BLaER1 (cell line): ENCODE measurements around the gene SATB2.
A peak's percentile ranks its signal among the peaks of the same experiment; 100 is the strongest.

Experiments used
- H3K27ac ChIP-seq: shearing (Covaris generic); formaldehyde crosslinking; 2 replicates; pipeline ENCODE4 v1.8.1; 2022
- H3K27me3 ChIP-seq: shearing (Covaris generic); formaldehyde crosslinking; 2 replicates; pipeline ENCODE4 v1.8.1; 2022
- H3K36me3 ChIP-seq: shearing (Covaris generic); formaldehyde crosslinking; 2 replicates; pipeline ENCODE4 v1.8.1; 2022
- H3K4me1 ChIP-seq: shearing (Covaris generic); formaldehyde crosslinking; 2 replicates; pipeline ENCODE4 v1.8.1; 2022
- H3K4me2 ChIP-seq: shearing (Covaris generic); formaldehyde crosslinking; 2 replicates; pipeline ENCODE4 v1.8.1; 2022
- H3K4me3 ChIP-seq: shearing (Covaris generic); formaldehyde crosslinking; 2 replicates; pipeline ENCODE4 v1.8.1; 2022
- H3K9ac ChIP-seq: shearing (Covaris generic); formaldehyde crosslinking; 2 replicates; pipeline ENCODE4 v1.8.1; 2022
- H3K9me3 ChIP-seq: shearing (Covaris generic); formaldehyde crosslinking; 2 replicates; pipeline ENCODE4 v1.8.1; 2022
- H4K20me1 ChIP-seq: shearing (Covaris generic); formaldehyde crosslinking; 2 replicates; pipeline ENCODE4 v1.8.1; 2022
- Cebpa-rat ChIP-seq: shearing (Covaris generic); IDR thresholded peaks from 2 replicates; pipeline ENCODE4 v1.8.1; 2022

Gene SATB2

DNA sequence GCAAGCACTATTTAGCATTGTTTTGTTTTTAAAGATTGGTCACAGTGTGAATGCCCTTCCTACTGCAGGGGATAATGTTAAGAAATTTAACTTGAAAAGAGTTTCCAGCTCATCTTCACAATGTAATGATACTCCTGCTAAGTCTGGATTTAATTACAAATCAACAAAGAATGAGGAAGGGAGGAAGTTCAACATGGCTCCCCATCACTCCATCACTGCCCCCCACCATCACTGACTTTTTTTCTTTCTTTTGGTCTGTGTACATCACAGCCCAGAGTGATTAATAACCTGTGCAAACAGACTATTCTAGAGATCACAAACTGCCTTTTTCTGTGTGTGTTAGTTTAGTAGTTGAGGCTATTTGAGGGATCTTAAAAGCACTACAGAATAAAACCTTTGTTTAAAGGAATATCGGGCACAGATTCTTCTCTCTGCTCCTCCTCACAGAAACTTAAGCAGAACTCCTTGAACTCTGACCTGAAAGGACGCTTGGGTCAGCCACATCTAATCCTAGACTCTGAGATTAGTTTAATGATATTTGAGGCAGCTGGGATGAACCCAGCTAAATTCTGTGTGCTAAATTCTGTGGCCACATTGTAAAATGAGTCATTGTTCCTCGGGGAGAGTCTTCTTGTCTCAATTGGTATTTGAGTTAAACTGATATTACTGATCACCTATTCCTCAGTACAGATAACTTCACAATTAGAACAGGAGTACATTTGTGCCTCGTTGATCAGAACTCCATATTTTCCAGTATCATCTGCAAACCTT, 47.8 kb downstream of the SATB2 start:
- no peaks in the 10 kb centered on the region for H3K4me1 ChIP-seq
- H3K36me3 ChIP-seq = no peaks in the 10 kb centered on the region
- no peaks in the 10 kb centered on the region for H4K20me1 ChIP-seq
- no peak for TF ChIP-seq Cebpa-rat
- H3K27ac ChIP-seq = no peak overlapping the region
- H3K27me3 ChIP-seq = no peaks in the 10 kb centered on the region
- H3K9me3 ChIP-seq = no peaks in the 10 kb centered on the region
- no peak overlapping the region for H3K9ac ChIP-seq
- H3K4me3 ChIP-seq = no peak overlapping the region
- no peak overlapping the region for H3K4me2 ChIP-seq

DNA sequence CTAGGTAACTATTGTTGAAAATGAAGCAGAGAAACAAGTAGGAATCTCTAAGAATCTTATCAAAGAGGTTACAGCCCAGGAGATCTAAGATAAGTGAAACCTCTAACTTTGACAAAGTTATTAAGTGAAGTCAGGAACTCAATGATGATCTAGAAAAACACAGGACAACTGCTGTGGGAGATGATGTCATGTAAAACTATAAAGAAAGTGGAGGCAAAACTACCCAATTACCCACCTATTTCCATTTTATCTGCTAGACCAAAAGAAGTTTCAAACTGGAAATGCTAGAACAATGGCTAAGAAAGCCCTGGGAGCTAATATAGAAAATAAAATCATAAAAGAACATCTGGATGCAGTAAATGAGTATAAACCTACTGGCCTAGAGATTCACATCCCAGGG, 50.3 kb downstream of the SATB2 start:
- Histone ChIP-seq H3K9me3 (no peaks in the 10 kb centered on the region), H3K27me3 (no peaks in the 10 kb centered on the region), H3K27ac (no peak overlapping the region), H3K36me3 (no peaks in the 10 kb centered on the region), H4K20me1 (no peaks in the 10 kb centered on the region), H3K9ac (no peak overlapping the region), H3K4me1 (no peaks in the 10 kb centered on the region), H3K4me2 (no peak overlapping the region), H3K4me3 (no peak overlapping the region)
- TF ChIP-seq Cebpa-rat = no peak

DNA sequence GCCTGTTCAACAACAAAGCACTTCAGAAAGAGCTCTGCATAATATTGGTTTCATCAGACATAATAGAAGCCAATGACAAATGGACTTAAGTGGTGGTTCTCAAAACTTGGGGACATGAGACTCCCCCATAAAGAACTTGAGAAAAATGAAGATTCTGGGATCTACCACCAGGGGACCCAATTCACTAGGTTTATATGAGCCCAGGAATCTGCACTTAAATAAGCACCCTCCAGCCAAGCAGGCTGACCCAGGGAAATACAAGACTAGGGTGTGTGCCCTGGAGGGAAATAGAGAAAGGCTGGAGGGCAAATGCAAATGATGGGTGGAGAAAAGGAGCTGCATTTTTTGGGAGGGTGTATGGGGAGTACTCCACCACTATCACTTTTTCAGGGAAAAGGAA, 52.5 kb downstream of the SATB2 start:
- TF ChIP-seq Cebpa-rat = no peak
- no peaks in the 10 kb centered on the region for H3K27me3 ChIP-seq
- H4K20me1 ChIP-seq = no peaks in the 10 kb centered on the region
- H3K36me3 ChIP-seq = no peaks in the 10 kb centered on the region
- no peak overlapping the region for H3K27ac ChIP-seq
- no peak overlapping the region for H3K4me2 ChIP-seq
- no peak overlapping the region for H3K4me3 ChIP-seq
- no peaks in the 10 kb centered on the region for H3K9me3 ChIP-seq
- H3K9ac ChIP-seq = no peak overlapping the region
- no peaks in the 10 kb centered on the region for H3K4me1 ChIP-seq

DNA sequence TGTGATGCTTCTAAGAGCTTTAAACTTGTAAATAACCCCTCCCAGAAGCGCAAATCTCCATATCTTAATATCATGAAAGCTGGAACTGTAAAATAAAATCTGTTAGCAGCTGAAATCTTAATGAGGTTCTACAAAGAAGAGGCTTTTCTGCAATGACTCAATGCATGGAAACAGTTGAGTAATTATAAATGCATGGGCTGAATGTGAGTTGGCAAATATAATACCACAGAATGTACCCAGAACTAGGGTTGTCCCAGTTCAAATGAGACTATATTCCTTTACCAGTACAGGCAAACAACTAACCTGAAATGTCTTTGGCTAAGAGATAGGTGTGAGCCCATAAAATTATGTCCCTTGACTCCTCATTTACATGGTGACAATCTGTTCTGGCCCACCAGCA, 52.9 kb downstream of the SATB2 start:
- H3K4me1 ChIP-seq = no peaks in the 10 kb centered on the region
- no peaks in the 10 kb centered on the region for H3K27me3 ChIP-seq
- H4K20me1 ChIP-seq = no peaks in the 10 kb centered on the region
- no peak overlapping the region for H3K9ac ChIP-seq
- no peak overlapping the region for H3K27ac ChIP-seq
- no peaks in the 10 kb centered on the region for H3K36me3 ChIP-seq
- H3K4me2 ChIP-seq = no peak overlapping the region
- no peak overlapping the region for H3K4me3 ChIP-seq
- no peaks in the 10 kb centered on the region for H3K9me3 ChIP-seq
- no peak for TF ChIP-seq Cebpa-rat

DNA sequence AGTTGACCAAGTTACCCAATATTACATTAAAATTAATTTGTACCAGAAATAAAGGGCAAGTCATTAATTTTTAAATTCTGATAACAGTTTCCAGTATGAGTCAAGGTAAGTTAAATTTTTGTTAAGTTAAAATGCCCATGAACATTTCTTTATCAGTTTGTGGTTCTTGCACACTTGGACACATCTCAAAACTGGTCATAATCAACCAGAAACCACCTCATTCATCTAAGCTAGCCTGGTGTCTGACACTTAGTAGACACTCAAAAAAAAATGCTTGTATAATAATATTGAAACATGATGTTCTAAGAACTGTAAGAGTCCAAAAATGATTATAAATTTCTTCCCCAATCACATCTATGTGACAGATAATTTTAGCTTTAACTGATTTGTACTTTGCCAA, 62.4 kb downstream of the SATB2 start:
- Histone ChIP-seq H3K4me3 (no peak overlapping the region), H3K9me3 (no peaks in the 10 kb centered on the region), H3K4me2 (no peak overlapping the region), H3K4me1 (no peaks in the 10 kb centered on the region), H3K27me3 (no peaks in the 10 kb centered on the region), H3K9ac (no peak overlapping the region), H3K36me3 (no peaks in the 10 kb centered on the region), H3K27ac (no peak overlapping the region), H4K20me1 (no peaks in the 10 kb centered on the region)
- TF ChIP-seq Cebpa-rat = no peak

DNA sequence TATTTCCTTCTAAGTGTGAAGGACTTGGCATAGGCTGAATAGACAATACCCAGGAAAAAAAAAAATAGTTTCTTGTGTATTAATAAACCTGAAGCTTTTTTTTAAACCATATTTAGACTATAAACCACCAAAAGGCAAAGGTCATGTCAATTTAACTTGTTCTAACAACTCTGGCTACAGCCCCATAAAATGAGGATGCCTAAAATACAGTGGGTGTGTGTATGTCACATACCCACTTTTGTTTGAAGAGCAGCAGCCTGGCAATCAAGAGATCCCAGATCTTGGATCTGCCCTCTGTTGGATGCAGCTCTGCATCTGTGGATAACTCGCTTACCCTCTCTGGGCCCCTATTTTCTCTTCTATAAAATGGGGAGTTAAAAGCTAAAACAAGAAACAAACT, 65.4 kb downstream of the SATB2 start:
- Histone ChIP-seq H3K9me3 (no peaks in the 10 kb centered on the region), H4K20me1 (no peaks in the 10 kb centered on the region), H3K27me3 (no peaks in the 10 kb centered on the region), H3K4me3 (no peak overlapping the region), H3K36me3 (no peaks in the 10 kb centered on the region), H3K4me2 (no peak overlapping the region), H3K9ac (no peak overlapping the region), H3K4me1 (no peaks in the 10 kb centered on the region), H3K27ac (no peak overlapping the region)
- no peak for TF ChIP-seq Cebpa-rat

DNA sequence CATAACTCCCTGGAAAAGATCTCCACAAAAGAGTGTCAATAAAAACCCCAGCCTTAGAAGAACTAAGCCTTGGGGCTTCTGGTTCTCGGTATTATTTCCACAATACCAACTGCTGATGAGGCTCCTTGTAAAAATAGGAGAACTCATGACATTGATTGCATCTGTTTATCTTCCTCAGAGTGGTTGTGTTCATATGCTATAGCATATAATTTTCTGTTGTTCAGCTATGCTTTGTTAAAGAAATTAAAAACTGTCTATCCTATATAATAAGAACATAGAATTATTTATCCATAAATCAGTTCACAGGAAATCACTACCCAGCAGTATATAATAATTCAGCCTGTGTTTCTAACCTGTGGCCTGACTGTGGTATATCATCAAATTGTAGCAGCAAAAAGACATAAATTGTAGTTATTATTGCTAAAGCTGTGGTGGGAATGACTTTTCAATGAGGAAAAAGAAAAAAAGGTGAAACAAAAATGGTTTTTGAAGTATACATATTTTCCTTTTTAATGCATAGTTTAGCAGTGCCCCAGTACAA, 68.9 kb downstream of the SATB2 start:
- TF ChIP-seq Cebpa-rat = no peak
- no peaks in the 10 kb centered on the region for H3K27me3 ChIP-seq
- no peaks in the 10 kb centered on the region for H3K36me3 ChIP-seq
- no peak overlapping the region for H3K27ac ChIP-seq
- no peak overlapping the region for H3K4me3 ChIP-seq
- H3K4me1 ChIP-seq = no peaks in the 10 kb centered on the region
- H3K9ac ChIP-seq = no peak overlapping the region
- H4K20me1 ChIP-seq = no peaks in the 10 kb centered on the region
- H3K4me2 ChIP-seq = no peak overlapping the region
- no peaks in the 10 kb centered on the region for H3K9me3 ChIP-seq

DNA sequence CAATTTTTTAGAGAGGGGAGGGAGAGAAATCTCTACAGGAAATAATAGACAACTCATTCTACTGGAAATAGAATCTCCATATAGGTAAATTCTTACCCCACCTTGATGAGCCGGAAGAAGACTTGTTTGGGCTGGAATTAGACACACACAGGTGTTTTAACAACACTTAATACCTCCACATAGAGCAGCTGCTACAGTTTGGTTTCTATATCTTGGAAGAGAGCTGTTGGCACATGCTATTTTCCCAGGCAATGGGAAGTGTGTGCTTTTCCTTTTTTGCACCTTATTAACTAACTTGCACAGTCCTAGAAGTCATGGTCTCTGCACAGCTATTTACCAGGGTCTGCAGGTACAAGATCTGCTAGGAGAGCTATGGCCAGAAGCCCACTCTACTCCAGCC, 73.7 kb downstream of the SATB2 start:
- H4K20me1 ChIP-seq = no peaks in the 10 kb centered on the region
- H3K9ac ChIP-seq = no peak overlapping the region
- no peaks in the 10 kb centered on the region for H3K36me3 ChIP-seq
- no peak overlapping the region for H3K27ac ChIP-seq
- H3K27me3 ChIP-seq = no peaks in the 10 kb centered on the region
- peaks cover 27% of the 10 kb centered on the region for H3K4me1 ChIP-seq
- TF ChIP-seq Cebpa-rat = no peak
- H3K4me2 ChIP-seq = no peak overlapping the region
- no peaks in the 10 kb centered on the region for H3K9me3 ChIP-seq
- no peak overlapping the region for H3K4me3 ChIP-seq

DNA sequence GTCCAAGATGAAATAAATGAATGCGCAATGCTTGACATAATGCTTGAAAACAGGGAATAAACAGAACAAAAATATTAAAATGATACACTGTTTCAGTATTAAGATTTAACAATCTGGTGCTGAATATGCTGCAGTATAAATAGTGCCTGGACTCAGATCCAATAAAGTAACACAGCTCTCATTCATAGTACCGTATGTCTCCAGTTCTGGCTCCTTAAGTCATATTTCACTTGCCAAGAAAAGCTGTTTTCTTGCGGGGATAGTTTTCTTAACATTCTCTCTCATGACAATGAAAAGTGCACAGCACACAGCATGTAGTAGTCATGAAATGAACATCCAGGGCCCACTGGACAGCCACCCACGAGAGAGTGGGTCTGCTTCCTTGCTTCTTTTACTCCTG, 74.7 kb downstream of the SATB2 start:
- no peak overlapping the region for H3K9ac ChIP-seq
- no peaks in the 10 kb centered on the region for H3K9me3 ChIP-seq
- no peak for TF ChIP-seq Cebpa-rat
- no peak overlapping the region for H3K27ac ChIP-seq
- H3K4me2 ChIP-seq = no peak overlapping the region
- H3K4me1 ChIP-seq = peaks cover 27% of the 10 kb centered on the region
- H4K20me1 ChIP-seq = no peaks in the 10 kb centered on the region
- no peak overlapping the region for H3K4me3 ChIP-seq
- no peaks in the 10 kb centered on the region for H3K27me3 ChIP-seq
- no peaks in the 10 kb centered on the region for H3K36me3 ChIP-seq

DNA sequence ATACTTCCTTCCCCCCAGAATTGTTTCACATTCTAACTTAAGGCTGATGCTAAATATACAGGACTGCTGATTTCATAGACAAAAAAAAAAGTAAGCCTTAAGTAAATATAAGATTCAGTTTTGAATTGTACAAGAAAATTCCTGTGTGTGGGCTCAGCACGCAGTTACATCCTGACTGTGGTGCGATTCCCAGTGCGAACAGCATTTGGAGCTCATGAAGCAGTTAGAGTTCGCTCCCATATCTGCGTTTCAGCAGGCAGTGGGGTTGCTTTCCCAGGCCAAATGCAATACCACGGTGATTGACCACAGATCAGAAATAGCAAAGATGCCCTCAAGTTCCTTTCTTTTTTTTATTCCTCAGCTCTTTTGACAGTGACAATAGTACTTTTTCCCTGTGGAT, 75.6 kb downstream of the SATB2 start:
- Histone ChIP-seq H3K4me2 (peak overlapping the region; percentile 74), H4K20me1 (no peaks in the 10 kb centered on the region), H3K27me3 (no peaks in the 10 kb centered on the region), H3K9ac (no peak overlapping the region; the same call in 1 of the 2 replicates), H3K36me3 (no peaks in the 10 kb centered on the region), H3K4me1 (peaks cover 27% of the 10 kb centered on the region), H3K4me3 (peak overlapping the region; percentile 3; the same call in 1 of the 2 replicates), H3K27ac (no peak overlapping the region), H3K9me3 (no peaks in the 10 kb centered on the region)
- no peak for TF ChIP-seq Cebpa-rat
